HG02588 (cell line): ENCODE data around the gene INO80C.
"Not testable (repeated sequence)": the region's sequence is repeated elsewhere in the genome, so short reads cannot be mapped to it uniquely, and the experiment has no call there.

ENCODE experiments used
- ATAC-seq: cut with Tn5 transposase; IDR thresholded peaks from one replicate; pipeline ENCODE4 v1.9.1; 2021; ENCODE audit warnings: mild to moderate bottlenecking, moderate library complexity; ENCODE audit not compliant: unreplicated experiment

Gene INO80C

GRCh38 chr18:35463827-35464226, 33.9 kb downstream of the INO80C start:
- ATAC-seq, result no peak

GRCh38 chr18:35463050-35463449, 34.7 kb downstream of the INO80C start:
- ATAC-seq, result no peak

- no peak for ATAC-seq
Observed at GRCh38 chr18:35460736-35461161, 37.0 kb downstream of the INO80C start.

- no peak for ATAC-seq
Observed at GRCh38 chr18:35459997-35460396, 37.8 kb downstream of the INO80C start.

GRCh38 chr18:35458677-35459441, 38.9 kb downstream of the INO80C start:
- ATAC-seq, result peak; percentile 67

- ATAC-seq, result no peak
Observed at GRCh38 chr18:35458271-35458670, 39.5 kb downstream of the INO80C start.

- ATAC-seq, result no peak
Observed at GRCh38 chr18:35457140-35457704, 40.5 kb downstream of the INO80C start.

GRCh38 chr18:35455926-35456763, 41.6 kb downstream of the INO80C start:
- no peak for ATAC-seq

- no peak for ATAC-seq
Observed at GRCh38 chr18:35454803-35455202, 43.0 kb downstream of the INO80C start.

- ATAC-seq, result not testable (repeated sequence)
Observed at GRCh38 chr18:35453065-35453464, 44.7 kb downstream of the INO80C start.

GRCh38 chr18:35451916-35452315, 45.8 kb downstream of the INO80C start:
- no peak for ATAC-seq

- no peak for ATAC-seq
Observed at GRCh38 chr18:35451032-35451431, 46.7 kb downstream of the INO80C start.

GRCh38 chr18:35444636-35445035, 53.1 kb downstream of the INO80C start:
- no peak for ATAC-seq

GRCh38 chr18:35443847-35444246, 53.9 kb downstream of the INO80C start:
- no peak for ATAC-seq

- no peak for ATAC-seq
Observed at GRCh38 chr18:35443434-35443833, 54.3 kb downstream of the INO80C start.

- no peak for ATAC-seq
Observed at GRCh38 chr18:35442701-35443100, 55.1 kb downstream of the INO80C start.

GRCh38 chr18:35441857-35442595, 55.7 kb downstream of the INO80C start:
- no peak for ATAC-seq

- no peak for ATAC-seq
Observed at GRCh38 chr18:35438480-35439234, 59.1 kb downstream of the INO80C start.

GRCh38 chr18:35437836-35438235, 59.9 kb downstream of the INO80C start:
- no peak for ATAC-seq

GRCh38 chr18:35436076-35436649, 61.6 kb downstream of the INO80C start:
- no peak for ATAC-seq
